CD4-positive, alpha-beta T cell treated with Interleukin-2 at 100 ng/mL for 4 hours (primary cell): ENCODE measurements around the gene CYTIP.

Source experiments
- DNase-seq: peaks from one replicate; pipeline ENCODE4 v3.0.0-alpha.2; 2020; ENCODE audit warnings: low spot score

The CYTIP gene

DNA sequence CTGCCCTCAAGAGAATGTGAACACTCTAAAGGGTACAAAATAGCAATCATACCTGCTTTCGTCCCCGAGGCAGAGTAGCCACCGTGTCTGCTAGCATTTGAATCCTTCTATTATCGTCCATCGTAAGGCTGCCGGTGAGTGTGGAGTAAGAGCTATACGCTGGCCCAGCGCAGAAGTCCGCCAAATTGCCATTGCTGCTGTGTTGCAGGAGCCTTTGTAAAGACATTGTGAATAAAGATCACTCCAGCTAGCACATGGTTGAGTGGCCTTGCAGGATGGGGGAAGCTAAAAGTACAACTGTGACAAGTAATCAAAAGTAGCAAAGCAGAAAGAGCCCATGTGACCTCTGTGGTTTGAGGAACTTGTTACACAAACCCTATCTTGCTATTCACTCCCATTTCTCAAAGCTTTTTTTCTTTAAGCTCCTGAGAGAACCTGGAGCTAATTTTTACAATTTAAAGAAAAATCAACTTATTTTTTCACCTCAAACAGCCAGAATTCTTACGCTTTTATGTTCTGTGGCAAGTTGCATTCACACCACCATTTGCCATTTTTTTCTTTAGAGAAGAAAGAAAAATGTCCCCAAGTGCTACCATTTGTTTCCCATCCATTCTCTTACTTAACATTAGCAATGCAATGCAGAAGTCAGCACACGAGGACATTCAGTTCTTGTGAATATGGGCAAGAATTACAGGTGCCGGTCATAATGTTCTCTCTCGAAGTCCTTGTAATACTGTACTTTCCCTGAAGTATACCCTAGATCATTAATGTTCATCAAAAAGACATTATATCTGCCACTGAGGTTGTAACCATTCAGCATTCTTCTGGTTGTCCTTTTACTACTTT is at the start of gene CYTIP:
CYTIP (minus strand) TSS at position 295 of the 846 bp plus-strand sequence; CDS start at position 226, 69 bp downstream.
- DNase-seq = peak; percentile 90

DNA sequence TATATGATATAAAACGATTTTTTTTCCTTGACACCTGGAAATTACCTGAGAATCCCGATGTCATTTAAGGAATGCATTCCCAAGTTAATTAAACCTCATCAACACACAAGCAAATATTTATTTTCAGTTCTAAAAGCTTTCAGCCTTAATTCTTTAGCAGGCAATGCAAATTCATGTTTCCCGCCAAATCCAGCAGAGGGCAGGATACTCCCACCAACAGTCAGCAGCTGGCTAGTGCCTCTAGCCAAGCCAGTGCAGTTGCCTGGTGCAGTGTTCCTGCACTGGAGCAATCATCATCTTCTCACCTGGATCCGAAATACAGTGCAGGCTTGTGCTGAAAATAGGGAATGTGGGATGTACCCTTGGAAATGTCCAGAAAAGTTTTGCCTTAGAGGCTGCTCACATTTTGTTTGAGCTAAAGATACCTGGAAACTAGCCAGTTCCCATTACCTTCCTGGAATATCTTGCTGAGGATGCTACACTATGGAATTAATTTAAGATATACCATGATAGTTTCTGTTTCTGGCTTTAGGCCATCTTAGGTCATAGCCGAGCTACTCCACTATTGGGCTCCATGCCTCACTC is 48.4 kb upstream of the CYTIP start:
- DNase-seq = peak; percentile 86

DNA sequence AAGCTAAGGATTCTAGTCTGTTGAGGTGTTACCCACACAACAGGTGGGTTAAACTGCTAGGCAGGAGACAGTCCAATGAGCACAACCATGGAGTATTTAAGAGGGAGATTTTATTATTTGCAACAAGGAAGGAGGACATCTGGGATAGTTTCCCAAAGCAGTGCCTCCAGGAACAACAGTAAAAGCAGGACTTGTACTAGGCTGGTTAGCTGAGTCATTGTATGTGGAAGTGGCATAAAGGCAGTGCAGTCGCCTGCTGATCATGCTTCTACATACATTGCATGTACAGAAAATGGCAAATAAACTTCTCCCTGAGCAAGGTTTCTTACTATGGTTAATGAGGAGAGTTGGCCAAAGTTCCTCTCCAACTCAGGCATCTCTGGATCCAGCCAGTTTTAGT is 46.1 kb upstream of the CYTIP start:
- no peak for DNase-seq

DNA sequence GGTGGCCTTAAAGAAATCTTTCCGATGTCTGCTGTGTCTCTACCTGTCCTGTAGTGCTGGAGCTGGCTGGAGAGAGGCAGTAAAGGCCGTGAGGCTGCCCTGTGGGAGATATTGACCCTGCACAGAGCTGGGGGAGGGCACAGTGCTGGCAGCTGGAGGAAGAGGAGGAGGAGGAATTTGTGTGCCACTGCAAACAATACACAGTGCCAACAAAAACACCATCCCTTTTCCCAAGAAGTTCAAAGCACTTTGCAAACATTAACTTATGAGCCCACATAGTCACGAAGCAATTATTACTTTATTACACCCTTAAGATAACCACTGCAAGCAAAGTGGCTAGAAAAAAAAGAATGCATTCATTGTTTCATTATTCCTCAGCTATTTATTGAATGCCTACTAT is 45.0 kb upstream of the CYTIP start:
- no peak for DNase-seq

DNA sequence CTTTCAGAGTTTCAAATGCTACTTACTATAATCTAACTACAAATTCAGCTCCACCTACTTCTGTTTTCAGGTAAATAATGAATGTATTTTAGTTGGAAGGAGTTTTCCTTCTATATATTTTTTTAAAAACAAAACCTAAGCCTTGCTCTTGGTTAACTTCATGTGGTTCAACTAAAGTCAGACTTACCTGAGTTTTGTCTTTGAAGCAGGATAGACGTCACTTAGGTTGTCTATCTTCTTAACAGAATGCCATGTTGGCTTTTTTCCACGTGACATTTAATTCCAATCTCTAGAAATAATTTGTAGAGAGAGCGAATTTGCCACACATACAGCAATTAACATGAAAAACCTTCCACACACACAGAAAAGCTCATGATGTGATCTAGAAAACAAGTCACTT is 43.9 kb upstream of the CYTIP start:
- no peak for DNase-seq

DNA sequence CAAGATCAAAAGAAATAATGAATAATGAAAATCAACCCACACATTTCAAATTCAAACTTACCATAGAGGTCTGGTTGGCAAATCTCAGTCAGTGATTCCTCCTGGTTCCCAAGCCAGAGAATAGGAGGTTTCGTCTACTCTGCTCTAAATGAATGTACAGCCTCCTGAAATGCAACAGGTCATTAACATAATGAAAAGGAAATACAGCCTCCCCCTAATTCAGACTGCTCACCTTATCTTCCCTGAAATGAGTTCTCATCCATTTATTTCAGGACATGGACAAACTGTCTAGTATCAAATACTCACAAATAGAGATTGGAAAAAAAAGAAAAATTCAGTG is 43.4 kb upstream of the CYTIP start:
- DNase-seq = no peak

DNA sequence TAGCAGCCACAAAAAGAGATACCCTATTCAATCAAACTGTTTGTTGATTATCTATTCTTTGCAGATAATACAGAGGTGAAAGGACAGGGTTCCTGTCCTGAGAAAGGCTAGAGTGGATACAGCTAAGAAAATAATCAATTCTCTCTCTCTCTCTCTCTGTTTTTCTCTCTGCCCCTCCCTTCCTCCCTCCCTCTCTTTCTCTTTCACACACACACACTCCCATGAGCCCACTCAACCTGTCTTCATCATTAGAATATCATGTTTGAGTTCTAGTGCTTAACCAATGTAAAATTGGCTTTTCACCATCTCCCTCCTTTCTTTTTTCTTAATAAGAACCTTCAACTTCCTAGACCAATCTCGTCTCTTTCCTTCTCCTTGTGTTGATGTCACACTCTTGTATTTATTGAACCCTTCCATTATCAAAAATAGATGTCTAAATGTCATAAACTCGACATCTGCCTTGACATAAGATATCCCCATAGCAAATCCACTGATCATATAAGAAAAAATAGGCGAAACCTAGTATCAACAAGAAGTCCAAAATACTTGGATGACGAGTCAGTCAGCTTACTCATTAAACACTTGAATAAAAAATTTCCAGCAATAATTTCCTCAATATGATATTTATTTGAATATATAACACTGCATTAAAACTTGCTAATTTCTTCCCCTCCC is 42.8 kb upstream of the CYTIP start:
- DNase-seq = no peak

DNA sequence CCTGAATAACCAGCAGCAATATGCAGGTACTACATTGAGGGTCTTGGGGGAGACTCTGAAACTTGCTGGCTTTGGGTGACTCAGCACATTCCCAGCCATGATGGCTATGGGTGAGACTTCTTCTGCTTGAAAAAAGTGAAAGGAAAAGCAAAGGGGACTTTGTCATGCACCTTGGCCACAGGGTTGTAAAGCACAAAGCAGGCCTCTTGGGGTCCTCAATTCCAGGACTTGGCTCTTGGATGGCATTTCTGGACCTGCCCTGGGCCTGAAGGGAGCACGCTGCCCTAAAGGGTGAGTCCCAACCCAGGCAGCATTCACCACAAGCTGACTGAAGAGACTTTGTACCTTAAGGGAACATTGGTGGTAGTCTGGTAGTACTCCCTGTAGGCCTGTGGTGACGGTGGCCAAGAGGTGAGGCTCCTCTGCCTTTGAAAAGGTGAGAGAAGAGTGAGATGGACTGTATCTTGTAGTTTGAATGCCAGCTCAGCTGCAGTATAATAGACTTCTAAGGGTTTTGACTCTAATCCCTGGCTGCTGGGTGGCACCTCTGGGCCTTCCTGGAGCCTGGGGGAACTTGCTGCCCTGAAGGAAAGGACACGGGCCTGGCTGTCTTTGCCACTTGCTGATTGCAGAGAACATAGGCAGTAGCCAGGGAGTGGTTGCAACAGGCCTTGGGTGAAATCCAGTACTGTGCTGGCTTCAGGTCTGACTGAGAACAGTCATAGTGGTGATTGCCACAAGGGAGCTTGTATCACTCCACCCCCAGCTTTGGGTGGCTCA is 36.5 kb upstream of the CYTIP start:
- DNase-seq = no peak

DNA sequence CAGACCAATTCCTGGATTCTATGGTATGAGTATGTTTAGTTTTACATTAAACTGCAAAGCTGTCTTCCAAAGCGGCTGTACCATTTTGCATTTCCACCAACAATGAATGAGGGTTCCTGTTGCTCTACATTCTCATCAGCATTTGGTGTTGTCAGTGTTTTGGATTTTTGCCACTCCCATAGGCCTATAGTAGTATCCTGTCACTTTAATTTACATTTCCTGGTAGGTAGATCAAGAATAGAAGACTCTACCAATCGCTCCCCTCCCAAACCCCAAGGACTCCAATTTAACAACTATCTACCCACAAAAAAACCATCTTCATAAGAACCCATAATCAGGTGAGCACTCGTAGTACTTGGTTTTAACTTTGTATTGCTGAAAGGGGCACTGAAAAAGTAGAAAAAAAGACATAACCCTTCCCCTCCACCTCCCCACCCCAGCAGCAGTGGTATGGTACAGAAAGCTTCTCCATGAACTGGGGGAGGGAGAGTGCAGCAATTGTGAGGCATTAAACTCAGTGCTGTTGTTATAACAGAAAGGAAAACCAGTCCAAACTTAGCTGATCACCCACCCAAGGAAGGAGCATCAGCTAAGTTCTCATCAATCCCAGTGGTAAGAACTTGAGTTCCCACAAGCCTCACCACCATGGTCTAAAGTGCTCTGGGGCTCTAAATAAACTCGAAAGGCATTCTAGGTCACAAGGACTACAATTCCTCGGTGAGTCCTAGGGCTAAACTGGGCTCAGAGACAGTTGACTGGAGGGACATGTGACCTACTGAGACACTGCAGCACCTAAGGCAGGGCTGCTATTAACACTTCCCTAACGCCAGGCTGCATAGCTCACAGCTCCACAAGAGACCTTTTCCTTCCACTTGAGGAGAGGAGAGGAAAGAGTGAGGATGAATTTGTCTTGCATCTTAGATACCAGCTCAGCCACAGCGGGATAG is 35.5 kb upstream of the CYTIP start:
- DNase-seq = no peak

DNA sequence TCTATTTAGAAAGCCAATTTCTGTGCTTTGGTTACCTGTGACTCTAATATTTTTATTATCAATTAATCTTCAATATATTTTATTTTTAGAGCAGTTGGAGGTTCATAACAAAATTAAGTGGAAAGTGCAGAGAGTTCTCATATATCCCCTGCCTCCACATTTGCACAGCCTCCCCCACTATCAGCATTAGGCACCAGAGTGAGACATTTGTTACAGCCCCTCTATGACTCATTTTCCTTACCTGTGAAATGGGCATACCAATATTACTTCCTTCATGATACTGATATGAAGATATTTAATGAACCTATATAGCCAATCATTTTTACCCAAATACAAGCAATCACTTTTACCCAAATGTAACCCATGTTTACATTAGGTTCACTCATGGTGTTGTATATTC is 34.0 kb upstream of the CYTIP start:
- peak; percentile 26 for DNase-seq

DNA sequence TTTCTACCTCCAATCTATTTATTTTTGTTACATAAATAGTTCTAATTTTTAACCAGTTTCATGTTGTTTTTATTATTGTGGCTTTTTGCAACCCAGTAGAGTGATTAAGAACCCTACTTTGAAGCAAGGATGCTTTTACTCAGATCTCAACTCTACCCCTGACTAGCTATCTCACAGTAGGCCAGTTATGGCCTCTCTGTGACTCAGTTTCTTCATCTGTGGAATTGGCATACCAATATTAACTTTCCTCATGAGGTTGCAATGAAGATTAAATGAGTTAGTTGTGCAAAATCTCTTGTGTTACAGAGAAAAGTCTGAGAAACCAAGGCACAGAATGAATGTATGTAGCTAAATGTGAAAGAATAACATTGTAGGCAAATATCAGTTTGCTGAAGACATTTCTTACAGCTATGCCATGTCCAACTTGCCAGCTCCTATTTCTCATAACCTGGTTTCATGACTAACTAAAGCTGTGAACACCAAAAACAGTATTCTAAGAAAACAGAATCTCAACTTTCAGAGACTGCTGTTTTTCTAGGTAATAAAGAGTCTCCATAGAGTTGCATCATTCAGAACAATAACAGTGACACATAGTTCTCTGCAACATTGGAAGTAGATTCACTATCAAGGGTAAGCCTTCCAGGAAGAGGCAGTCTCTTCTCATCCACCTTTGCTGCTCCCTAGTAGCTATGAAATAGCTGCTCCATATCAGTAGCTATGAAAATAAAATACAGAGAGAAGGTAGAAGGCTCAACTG is 33.2 kb upstream of the CYTIP start:
- peak; percentile 82 for DNase-seq

DNA sequence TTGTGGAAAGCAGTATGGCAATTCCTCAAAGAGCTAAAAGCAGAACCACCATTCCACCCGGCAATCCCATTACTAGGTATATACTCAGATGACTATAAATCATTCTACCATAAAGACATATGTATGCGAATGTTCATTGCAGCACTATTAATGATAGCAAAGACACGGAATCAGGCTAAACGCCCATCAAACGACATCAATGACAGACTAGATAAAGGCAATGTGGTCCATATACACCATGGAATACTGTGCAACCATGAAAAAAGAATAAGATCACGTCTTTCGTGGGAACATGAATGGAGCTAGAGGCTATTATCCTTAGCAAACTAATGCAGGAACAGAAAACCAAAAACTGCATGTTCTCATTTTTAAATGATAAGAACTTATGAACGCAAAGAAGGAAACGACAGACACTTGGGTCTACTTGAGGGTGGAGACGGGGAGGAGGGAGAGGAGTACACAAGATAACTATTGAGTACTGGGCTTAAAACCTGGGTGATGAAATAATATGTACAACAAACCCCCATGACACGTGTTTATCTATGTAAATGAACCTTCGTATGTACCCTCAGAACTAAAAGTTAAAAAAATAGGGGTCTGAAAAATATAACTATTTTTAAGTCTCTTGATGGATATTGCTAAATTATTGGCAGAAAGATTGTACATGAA is 32.0 kb upstream of the CYTIP start:
- DNase-seq = no peak

DNA sequence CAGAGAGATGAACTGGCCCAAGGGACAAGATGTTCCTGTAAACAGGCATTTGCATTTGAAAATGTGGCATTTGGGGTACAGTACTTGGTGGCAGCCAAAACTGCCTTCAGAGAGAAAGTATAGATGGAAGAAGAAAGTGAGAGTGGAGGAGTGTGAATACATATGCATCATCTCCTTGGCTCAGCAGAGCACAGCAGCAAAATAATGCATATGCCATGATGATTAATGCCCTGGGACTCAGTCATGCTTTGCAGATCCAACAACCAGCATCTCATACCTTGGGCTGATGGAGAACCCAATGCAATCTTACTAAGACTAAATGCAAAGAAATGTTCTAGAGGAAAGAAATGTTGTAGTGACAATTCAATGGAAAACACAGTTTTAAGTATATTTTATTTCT is 29.7 kb upstream of the CYTIP start:
- DNase-seq = peak; percentile 33

DNA sequence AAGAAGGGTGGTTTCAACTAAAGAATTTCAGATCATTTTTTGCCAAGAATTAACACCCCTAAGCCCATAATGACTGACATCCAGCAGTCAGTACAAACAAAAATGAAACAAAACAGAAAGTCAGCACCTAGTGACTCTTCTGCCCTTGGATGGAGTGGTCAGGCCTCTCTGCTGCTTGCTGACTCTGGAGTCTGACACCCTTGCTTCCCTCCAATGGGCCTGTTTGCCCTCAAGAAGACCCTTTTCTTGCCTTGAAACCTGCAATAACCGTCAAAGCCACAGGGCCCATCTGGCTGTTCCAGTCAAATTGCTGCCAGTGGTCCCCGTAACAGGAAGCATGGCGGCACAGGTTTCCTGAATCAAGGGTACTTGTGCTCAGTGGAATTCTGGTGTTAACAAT is 27.2 kb upstream of the CYTIP start:
- no peak for DNase-seq

DNA sequence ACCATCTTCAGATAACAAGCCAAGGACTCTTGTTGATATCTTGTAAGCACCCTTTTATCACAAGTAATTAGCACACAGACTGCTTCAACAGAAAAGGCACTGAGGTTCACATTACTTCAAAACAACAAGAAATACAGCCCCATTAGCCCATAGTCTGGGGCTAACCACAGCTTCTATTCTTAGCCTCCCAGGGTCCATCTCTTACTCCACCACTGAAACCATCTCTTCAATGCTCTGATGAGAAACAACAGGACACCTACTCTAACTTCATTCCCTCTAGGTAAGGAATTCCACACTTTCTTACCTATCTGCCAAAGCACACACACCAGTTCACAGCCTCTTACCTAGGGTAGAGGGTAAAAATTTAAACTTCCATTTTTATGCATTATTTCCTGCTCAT is 26.4 kb upstream of the CYTIP start:
- no peak for DNase-seq

DNA sequence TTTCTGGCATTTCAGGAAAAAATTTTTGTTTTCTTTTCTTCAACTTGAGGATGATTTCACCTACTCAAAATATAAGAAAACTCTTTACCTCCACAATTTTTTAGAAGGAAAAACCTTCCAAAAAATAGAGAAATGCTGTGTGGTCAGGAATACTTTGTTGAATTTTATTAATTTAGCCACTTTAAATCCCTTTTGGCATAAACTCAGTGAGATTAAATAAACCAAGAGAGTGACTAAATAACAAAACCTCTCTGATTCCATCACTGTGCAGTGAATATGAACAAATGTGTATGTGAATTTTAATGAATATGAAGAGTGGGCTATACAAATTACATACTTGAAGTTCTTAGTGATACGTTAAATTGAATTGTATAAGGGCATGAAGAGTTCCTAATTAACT is 25.8 kb upstream of the CYTIP start:
- DNase-seq = no peak

DNA sequence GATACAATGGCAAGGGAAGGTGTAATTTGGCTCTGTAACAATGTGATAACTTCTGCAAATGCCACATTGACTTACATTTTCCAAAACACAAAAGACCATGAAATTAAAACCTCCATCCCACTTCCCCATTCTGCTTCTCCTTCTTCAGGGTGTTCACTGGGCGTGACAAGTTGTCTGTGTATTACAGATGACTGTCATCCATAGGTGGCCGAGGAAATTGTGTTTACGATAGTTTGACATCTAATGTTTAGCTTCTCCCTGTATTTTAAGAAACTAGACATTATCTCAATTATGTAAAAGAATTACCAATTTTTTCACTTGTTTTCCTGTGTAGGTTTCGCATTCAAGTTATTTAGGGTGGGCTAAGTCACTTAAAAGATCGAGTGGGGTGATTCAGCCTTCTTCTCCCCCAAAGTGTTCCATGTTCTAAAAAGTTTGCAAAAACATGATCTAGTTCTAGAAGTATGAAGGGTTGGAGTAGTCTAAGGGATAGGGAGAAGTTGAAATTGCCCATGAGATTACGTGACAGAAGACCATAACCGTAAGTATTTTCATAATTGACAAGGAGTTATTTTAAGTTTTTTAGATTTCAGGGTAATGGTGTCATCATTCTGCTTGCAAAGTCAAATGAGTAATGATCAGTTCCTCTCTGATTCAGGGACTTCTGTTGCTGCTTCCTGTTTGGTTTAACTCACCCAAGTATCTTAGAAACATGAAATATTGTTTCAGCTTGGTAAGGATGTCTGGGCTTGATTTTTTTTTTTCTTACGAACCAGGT is 25.2 kb upstream of the CYTIP start:
- peak; percentile 85 for DNase-seq

DNA sequence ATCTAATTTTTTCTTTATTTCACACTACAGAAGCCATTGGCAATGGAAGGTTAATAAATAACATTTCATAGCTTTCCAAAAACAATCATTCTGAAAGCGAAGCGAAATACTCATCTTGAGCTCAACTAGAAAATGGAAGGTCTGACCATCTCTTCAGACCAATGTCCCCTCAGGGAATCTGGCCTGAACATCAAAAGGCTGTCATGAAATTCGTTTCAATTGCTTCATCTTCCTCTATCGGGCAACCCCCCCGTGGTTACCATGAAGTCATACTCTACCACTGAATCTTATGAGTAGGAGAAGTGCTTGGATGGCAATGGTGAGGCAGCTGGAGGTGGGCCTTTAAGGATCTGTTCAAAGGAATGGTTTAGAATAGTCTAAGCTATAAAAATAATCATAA is 22.9 kb upstream of the CYTIP start:
- DNase-seq = no peak

DNA sequence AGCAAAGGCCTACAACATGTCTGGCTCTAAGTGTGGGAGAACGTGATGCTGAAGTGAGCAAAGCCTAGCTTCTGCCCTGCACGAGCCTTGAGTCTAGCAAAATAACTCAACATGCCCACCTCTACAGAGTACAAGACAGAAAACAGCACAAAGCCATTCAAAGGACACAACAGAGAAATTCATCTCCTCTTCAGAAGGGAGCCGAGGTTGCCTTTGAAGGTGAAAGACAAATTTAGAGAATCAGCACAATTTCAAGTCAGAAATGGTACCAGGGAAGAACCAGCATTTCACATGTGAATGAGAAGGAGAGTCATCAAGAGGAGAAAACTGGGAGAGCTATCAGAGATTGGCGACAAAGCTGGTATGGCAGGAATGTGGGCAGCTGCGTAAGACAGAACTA is 21.7 kb upstream of the CYTIP start:
- no peak for DNase-seq
